ENCODE data around the gene PTGES.

- TF ChIP-seq, protein P1, sequence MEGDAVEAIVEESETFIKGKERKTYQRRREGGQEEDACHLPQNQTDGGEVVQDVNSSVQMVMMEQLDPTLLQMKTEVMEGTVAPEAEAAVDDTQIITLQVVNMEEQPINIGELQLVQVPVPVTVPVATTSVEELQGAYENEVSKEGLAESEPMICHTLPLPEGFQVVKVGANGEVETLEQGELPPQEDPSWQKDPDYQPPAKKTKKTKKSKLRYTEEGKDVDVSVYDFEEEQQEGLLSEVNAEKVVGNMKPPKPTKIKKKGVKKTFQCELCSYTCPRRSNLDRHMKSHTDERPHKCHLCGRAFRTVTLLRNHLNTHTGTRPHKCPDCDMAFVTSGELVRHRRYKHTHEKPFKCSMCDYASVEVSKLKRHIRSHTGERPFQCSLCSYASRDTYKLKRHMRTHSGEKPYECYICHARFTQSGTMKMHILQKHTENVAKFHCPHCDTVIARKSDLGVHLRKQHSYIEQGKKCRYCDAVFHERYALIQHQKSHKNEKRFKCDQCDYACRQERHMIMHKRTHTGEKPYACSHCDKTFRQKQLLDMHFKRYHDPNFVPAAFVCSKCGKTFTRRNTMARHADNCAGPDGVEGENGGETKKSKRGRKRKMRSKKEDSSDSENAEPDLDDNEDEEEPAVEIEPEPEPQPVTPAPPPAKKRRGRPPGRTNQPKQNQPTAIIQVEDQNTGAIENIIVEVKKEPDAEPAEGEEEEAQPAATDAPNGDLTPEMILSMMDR (IDR thresholded peaks at IDR 0.05; ENCODE audit: insufficient read depth, low read depth, low read length): no peak
- TF ChIP-seq EZH2 (IDR thresholded peaks at IDR 0.05; ENCODE audit: insufficient read depth, low read length): no peak
These were observed 41.7 kb upstream of the PTGES start for GRCh38 chr9:129794549-129794948.
